Measurements from ENCODE around the gene OR6B3.

GRCh38 chr2:240098349-240098748, 45.0 kb upstream of the OR6B3 start:
- TF ChIP-seq CTCF (IDR thresholded peaks at IDR 0.05; ENCODE audit: low read depth, low read length, poor library complexity, severe bottlenecking) (no peak), EZH2phosphoT487 (IDR thresholded peaks at IDR 0.05; ENCODE audit: borderline replicate concordance, low read length) (no peak)
